ENCODE results near the gene BCR.

The BCR gene

DNA sequence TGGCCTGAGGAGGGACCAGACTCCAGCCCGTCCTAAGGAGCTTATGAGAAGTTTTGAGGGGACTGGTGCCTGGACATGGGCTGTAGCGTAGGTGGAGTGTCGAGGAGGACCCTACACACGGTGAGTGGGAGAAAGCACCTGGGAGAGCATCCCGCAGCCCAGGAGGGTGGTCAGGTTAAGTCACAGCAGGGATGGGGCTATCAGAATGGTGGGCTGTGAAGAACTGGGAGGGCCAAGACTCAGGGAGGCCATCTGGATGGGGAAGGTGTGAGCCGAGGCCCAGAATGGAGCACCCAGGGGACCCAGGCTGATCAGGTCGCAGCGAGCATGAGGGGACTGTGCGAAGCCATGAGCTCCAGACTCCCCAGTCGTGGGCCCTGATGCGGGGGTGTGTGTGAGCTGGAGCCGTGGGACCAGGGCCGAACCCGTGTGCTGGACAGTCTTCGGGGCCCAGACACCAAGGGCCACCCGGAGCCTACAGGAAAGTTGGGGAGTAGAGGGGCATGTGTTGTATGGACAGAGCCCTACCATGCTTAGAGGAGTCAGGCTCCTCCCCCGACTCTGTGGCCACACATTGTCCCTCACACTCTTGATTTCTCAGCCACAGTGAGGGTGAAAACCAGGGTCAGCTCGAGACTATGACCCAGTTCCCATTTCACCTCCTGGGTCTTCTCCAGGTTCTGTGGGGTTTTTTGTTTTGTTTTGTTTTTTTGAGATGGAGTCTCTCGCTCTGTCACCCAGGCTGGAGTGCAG, 54.3 kb downstream of the BCR start:
- H3K27me3 ChIP-seq (ENCODE audit: control insufficient read depth, insufficient read depth, low read length): no peaks in the 10 kb centered on the region
- H3K4me3 ChIP-seq (ENCODE audit: low read length): no peak overlapping the region
- no peak overlapping the region for H3K9ac ChIP-seq (ENCODE audit: low read length)
- no peaks in the 10 kb centered on the region for H3K36me3 ChIP-seq (ENCODE audit: control insufficient read depth, insufficient read depth, low read length)
- peaks cover 18% of the 10 kb centered on the region for H3K4me1 ChIP-seq (ENCODE audit: control insufficient read depth, insufficient read depth, low read length)
- H3K9me3 ChIP-seq (ENCODE audit: control insufficient read depth, low read length): no peaks in the 10 kb centered on the region

DNA sequence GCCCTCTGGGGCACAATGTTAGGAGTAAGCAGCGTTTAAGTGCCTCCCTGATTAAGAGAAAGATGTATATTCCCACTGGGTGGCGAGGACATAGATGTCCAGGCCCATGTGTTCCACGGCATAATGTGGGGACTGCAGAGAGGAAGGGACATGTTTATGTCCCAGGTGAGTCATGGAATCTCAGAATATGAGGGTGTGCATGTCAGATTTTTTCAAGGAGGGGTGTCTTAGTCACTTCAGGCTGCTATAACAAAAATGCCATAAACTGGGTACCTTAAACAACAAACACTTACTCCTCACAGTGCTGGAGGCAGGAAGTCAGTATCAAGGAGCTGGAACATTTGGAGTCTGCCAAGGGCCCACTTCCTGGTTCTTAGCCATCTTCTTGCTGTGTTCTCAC, 55.1 kb downstream of the BCR start:
- no peaks in the 10 kb centered on the region for H3K36me3 ChIP-seq (ENCODE audit: control insufficient read depth, insufficient read depth, low read length)
- H3K27me3 ChIP-seq (ENCODE audit: control insufficient read depth, insufficient read depth, low read length): no peaks in the 10 kb centered on the region
- H3K4me1 ChIP-seq (ENCODE audit: control insufficient read depth, insufficient read depth, low read length): peaks cover 18% of the 10 kb centered on the region
- H3K9ac ChIP-seq (ENCODE audit: low read length): no peak overlapping the region
- H3K9me3 ChIP-seq (ENCODE audit: control insufficient read depth, low read length): no peaks in the 10 kb centered on the region
- H3K4me3 ChIP-seq (ENCODE audit: low read length): no peak overlapping the region

DNA sequence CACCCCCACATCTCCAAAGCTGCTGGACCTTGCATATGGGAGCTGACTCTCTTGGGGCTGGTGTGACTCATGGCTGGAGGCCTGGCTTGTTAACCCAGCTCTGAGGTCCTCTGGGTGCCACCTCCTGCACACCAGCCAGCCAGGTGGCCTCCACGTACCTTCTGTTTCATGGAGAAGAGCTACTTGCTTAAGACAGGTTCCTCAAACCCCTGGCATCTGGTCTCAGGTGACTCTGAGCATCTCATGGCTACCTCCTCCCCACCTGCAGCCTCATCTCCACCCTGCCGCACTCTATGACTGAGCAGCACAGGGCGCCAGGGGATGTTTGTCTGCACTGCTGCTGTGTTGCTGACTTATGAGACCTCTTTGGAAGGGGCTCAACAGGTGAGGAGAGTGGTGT, 55.7 kb downstream of the BCR start:
- Histone ChIP-seq H3K36me3 (ENCODE audit: control insufficient read depth, insufficient read depth, low read length) (no peaks in the 10 kb centered on the region), H3K9me3 (ENCODE audit: control insufficient read depth, low read length) (no peaks in the 10 kb centered on the region), H3K9ac (ENCODE audit: low read length) (no peak overlapping the region), H3K4me1 (ENCODE audit: control insufficient read depth, insufficient read depth, low read length) (peaks cover 18% of the 10 kb centered on the region), H3K27me3 (ENCODE audit: control insufficient read depth, insufficient read depth, low read length) (no peaks in the 10 kb centered on the region), H3K4me3 (ENCODE audit: low read length) (no peak overlapping the region)

DNA sequence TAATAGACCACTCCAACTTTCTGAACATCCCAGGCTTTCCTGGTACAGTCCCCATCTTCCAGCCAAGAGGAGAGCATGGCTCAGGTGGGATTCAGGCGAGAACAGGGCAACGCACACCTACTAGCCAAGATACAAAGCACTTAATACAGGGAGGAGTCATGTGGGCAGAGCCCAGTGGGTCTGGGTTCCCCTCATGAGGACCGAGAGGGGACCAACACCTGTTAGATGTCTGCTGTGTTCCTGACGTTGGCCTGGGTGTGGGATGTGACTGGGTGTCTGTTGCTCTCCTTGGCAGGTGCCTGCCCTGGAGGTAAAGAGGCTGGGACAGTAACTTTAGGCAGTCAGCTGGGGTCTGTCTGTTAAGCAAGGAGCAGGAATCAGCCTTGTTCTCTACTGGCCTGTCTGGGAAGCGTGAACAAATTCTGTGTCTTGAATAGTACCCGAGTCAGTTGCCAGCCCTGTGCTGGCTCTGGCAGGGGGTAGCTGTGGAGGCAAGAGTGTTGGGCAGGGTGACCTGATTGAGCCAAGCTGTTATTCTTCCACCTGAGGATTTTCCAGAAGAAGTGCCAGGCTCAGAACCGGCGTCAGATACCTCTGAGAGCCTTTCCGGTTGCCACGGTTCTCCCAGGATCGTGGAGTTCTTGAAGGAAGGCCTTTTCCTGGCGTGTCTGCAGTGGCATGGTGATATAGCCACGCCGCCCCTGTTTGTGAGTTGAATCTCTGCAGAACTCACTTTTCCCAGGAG, 56.3 kb downstream of the BCR start:
- Histone ChIP-seq H3K27me3 (ENCODE audit: control insufficient read depth, insufficient read depth, low read length) (no peaks in the 10 kb centered on the region), H3K9ac (ENCODE audit: low read length) (no peak overlapping the region), H3K9me3 (ENCODE audit: control insufficient read depth, low read length) (no peaks in the 10 kb centered on the region), H3K4me3 (ENCODE audit: low read length) (no peak overlapping the region), H3K36me3 (ENCODE audit: control insufficient read depth, insufficient read depth, low read length) (no peaks in the 10 kb centered on the region), H3K4me1 (ENCODE audit: control insufficient read depth, insufficient read depth, low read length) (peaks cover 18% of the 10 kb centered on the region)

DNA sequence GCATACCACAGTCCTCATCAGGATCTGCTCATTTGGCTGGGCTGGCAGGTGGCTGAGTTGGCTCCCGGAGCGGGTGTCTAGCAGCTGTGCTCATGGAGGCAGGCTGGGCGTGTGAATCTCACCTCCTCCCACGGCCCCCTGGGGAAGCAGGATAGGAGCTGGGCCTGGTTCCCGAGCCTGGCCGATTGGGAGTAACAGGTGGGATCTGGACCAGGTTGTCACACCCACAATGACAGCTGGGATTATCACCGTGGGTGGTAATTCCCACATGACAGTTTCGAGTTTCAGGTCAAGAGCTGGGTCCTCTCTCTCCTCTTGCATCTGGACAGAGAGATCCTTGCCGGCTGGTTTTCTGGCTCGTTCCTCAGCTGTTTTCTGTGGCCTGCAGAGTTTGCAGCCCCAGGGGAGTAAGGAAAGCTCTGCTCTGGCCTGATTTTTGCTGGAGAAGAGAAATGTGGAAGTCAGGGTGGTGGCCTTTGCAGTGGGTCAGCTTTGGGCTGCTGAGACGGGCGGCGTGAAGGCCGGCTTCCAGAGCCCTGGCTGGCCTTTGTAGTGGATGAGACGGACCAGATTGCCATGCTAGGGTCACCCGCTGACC, 57.0 kb downstream of the BCR start:
- Histone ChIP-seq H3K27me3 (ENCODE audit: control insufficient read depth, insufficient read depth, low read length) (no peaks in the 10 kb centered on the region), H3K4me3 (ENCODE audit: low read length) (no peak overlapping the region), H3K4me1 (ENCODE audit: control insufficient read depth, insufficient read depth, low read length) (peaks cover 18% of the 10 kb centered on the region), H3K9me3 (ENCODE audit: control insufficient read depth, low read length) (no peaks in the 10 kb centered on the region), H3K36me3 (ENCODE audit: control insufficient read depth, insufficient read depth, low read length) (no peaks in the 10 kb centered on the region), H3K9ac (ENCODE audit: low read length) (no peak overlapping the region)

DNA sequence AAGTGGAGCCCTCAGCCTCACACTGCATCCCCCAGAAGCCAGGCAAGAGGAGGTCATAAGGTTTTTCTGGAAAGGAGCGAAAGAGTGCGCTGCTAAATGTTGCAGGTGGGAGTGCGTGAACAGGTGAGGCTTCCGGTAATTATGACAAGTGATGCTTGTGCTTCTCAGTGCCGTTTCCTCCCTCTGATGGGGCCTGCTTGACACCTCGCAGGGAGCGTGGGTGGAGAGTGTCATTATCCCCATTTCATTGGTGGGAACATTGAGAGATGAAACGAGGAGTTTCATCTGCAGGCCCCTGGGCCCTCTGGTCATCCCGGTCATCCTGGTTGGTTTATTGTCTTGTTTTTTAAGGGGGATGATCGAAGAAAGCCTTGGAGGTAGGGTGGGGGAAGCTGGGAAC, 57.5 kb downstream of the BCR start:
- peaks cover 18% of the 10 kb centered on the region for H3K4me1 ChIP-seq (ENCODE audit: control insufficient read depth, insufficient read depth, low read length)
- H3K9ac ChIP-seq (ENCODE audit: low read length): no peak overlapping the region

GRCh38 chr22:23238707-23239106, 58.4 kb downstream of the BCR start:
- peaks cover 18% of the 10 kb centered on the region for H3K4me1 ChIP-seq (ENCODE audit: control insufficient read depth, insufficient read depth, low read length)
- no peak overlapping the region for H3K9ac ChIP-seq (ENCODE audit: low read length)

More for the DNA sequence above, 57.5 kb downstream of the BCR start:
- no peaks in the 10 kb centered on the region for H3K36me3 ChIP-seq (ENCODE audit: control insufficient read depth, insufficient read depth, low read length)
- H3K4me3 ChIP-seq (ENCODE audit: low read length): no peak overlapping the region
- H3K27me3 ChIP-seq (ENCODE audit: control insufficient read depth, insufficient read depth, low read length): no peaks in the 10 kb centered on the region
- H3K9me3 ChIP-seq (ENCODE audit: control insufficient read depth, low read length): no peaks in the 10 kb centered on the region

DNA sequence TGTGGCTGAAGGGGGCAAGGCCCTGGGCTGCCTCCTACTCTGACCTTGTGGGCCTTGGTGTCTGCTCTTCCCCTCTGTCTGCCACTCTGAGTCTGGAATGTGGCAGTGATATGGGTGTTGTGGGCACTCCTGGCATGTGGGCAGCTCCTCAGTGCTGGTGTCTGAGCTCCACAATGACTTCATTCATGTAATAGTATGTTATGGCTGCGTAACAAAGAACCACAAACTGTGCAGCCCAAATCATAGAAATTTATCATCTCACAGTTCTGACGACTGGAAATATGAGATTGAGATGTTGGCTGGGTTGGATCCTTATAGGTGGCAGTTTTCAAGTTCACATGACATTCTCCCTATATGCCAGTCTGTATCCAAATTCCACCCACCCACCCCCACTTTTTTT, 59.1 kb downstream of the BCR start:
- Histone ChIP-seq H3K9me3 (ENCODE audit: control insufficient read depth, low read length) (no peaks in the 10 kb centered on the region), H3K36me3 (ENCODE audit: control insufficient read depth, insufficient read depth, low read length) (no peaks in the 10 kb centered on the region), H3K27me3 (ENCODE audit: control insufficient read depth, insufficient read depth, low read length) (no peaks in the 10 kb centered on the region), H3K4me1 (ENCODE audit: control insufficient read depth, insufficient read depth, low read length) (peaks cover 18% of the 10 kb centered on the region), H3K4me3 (ENCODE audit: low read length) (no peak overlapping the region), H3K9ac (ENCODE audit: low read length) (no peak overlapping the region)

More at GRCh38 chr22:23238707-23239106, 58.4 kb downstream of the BCR start:
- H3K9me3 ChIP-seq (ENCODE audit: control insufficient read depth, low read length): no peaks in the 10 kb centered on the region
- no peaks in the 10 kb centered on the region for H3K27me3 ChIP-seq (ENCODE audit: control insufficient read depth, insufficient read depth, low read length)
- H3K36me3 ChIP-seq (ENCODE audit: control insufficient read depth, insufficient read depth, low read length): no peaks in the 10 kb centered on the region
- no peak overlapping the region for H3K4me3 ChIP-seq (ENCODE audit: low read length)

DNA sequence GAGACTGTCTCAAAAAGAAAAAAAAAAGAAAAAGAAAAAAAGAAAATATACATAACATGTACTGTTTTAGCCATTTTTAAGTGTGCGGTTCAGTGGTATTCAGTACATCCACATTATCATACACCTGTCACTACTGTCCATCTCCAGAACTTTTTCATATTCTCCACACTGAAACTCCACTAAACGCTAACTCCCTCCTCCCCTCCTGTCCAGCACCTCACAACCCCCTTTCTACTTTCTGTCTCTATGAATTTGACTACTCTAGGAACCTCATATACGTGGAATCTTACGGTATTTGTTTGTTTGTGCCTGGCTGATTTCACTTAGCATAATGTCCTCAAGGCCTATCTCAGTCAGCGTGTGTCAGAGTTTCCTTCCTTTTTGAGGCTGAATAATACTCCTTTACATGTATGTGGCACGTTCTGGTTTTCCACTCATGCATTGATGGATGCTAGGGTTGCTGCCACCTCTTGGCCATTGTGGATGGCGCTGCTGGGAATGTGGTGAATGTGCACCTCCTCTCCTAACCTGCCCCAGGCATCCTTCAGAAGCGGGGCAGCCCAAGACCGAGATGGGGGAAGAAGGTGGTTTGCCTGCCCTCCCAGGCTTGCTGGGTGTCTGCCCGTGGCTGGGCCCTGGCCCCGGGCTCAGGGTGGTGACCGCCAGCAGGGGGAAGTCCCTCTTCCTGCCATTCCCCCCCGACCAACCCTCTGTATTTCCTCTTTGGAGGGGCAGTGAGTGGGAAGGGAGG, 60.5 kb downstream of the BCR start:
- H3K27me3 ChIP-seq (ENCODE audit: control insufficient read depth, insufficient read depth, low read length): no peaks in the 10 kb centered on the region
- H3K4me1 ChIP-seq (ENCODE audit: control insufficient read depth, insufficient read depth, low read length): peaks cover 15% of the 10 kb centered on the region
- no peak overlapping the region for H3K9ac ChIP-seq (ENCODE audit: low read length)
- H3K4me3 ChIP-seq (ENCODE audit: low read length): no peak overlapping the region
- no peaks in the 10 kb centered on the region for H3K36me3 ChIP-seq (ENCODE audit: control insufficient read depth, insufficient read depth, low read length)
- no peaks in the 10 kb centered on the region for H3K9me3 ChIP-seq (ENCODE audit: control insufficient read depth, low read length)

GRCh38 chr22:23241562-23242472, 61.5 kb downstream of the BCR start:
- Histone ChIP-seq H3K4me1 (ENCODE audit: control insufficient read depth, insufficient read depth, low read length) (peaks cover 9% of the 10 kb centered on the region), H3K4me3 (ENCODE audit: low read length) (no peak overlapping the region), H3K27me3 (ENCODE audit: control insufficient read depth, insufficient read depth, low read length) (no peaks in the 10 kb centered on the region), H3K9ac (ENCODE audit: low read length) (no peak overlapping the region), H3K36me3 (ENCODE audit: control insufficient read depth, insufficient read depth, low read length) (no peaks in the 10 kb centered on the region), H3K9me3 (ENCODE audit: control insufficient read depth, low read length) (no peaks in the 10 kb centered on the region)

DNA sequence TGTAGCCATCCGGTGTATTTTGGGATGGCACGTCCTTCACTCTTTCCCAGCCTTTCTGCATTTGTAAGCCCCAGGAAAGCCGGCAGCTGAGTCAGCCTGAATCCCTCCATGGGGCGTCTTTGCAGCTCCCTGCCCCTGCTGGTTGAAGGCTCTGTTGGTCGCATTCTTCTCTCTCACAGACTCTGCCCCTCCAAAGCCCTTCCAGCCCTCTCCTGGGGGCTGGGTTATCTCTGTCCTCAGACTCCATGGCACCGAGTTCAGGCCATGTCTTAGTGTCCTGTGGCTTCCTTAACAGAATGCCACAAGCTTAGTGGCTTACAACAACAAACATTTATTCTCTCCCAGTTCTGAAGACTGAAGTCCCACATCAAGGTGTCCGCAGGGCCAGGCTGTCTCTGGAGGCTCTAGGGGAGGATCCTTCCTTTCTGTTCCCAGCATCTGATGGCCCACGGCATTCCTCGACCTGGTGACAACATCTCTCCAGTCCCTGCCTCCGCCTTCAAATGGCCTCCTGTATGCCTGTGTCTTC, 62.2 kb downstream of the BCR start:
- H3K9ac ChIP-seq (ENCODE audit: low read length): no peak overlapping the region
- H3K9me3 ChIP-seq (ENCODE audit: control insufficient read depth, low read length): no peaks in the 10 kb centered on the region
- no peak overlapping the region for H3K4me3 ChIP-seq (ENCODE audit: low read length)
- no peaks in the 10 kb centered on the region for H3K36me3 ChIP-seq (ENCODE audit: control insufficient read depth, insufficient read depth, low read length)
- peaks cover 11% of the 10 kb centered on the region for H3K4me1 ChIP-seq (ENCODE audit: control insufficient read depth, insufficient read depth, low read length)
- H3K27me3 ChIP-seq (ENCODE audit: control insufficient read depth, insufficient read depth, low read length): no peaks in the 10 kb centered on the region
